HG02884 (cell line): ENCODE measurements around the gene RESF1.
"Not testable (repeated sequence)": the region's sequence is repeated elsewhere in the genome, so short reads cannot be mapped to it uniquely, and the experiment has no call there.

ENCODE experiments used
- ATAC-seq: cut with Tn5 transposase; IDR thresholded peaks from one replicate; pipeline ENCODE4 v1.9.1; 2021; ENCODE audit warnings: mild to moderate bottlenecking, moderate library complexity; ENCODE audit not compliant: unreplicated experiment

RESF1 gene, protein sequence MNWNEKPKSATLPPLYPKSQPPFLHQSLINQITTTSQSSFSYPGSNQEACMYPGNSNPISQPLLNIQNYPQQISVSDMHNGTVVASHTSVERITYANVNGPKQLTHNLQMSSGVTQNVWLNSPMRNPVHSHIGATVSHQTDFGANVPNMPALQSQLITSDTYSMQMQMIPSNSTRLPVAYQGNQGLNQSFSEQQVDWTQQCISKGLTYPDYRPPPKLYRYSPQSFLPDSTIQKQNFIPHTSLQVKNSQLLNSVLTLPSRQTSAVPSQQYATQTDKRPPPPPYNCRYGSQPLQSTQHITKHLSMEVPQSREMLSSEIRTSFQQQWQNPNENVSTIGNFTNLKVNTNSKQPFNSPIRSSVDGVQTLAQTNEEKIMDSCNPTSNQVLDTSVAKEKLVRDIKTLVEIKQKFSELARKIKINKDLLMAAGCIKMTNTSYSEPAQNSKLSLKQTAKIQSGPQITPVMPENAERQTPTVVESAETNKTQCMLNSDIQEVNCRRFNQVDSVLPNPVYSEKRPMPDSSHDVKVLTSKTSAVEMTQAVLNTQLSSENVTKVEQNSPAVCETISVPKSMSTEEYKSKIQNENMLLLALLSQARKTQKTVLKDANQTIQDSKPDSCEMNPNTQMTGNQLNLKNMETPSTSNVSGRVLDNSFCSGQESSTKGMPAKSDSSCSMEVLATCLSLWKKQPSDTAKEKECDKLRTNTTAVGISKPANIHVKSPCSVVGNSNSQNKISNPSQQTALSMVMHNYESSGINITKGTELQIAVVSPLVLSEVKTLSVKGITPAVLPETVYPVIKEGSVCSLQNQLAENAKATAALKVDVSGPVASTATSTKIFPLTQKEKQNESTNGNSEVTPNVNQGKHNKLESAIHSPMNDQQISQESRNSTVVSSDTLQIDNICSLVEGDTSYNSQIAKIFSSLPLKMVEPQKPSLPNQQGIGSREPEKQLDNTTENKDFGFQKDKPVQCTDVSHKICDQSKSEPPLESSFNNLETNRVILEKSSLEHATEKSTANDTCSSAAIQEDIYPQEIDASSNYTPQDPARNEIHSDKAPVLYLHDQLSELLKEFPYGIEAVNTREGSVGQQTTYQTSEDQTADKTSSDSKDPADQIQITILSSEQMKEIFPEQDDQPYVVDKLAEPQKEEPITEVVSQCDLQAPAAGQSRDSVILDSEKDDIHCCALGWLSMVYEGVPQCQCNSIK (N-terminal part only)

DNA sequence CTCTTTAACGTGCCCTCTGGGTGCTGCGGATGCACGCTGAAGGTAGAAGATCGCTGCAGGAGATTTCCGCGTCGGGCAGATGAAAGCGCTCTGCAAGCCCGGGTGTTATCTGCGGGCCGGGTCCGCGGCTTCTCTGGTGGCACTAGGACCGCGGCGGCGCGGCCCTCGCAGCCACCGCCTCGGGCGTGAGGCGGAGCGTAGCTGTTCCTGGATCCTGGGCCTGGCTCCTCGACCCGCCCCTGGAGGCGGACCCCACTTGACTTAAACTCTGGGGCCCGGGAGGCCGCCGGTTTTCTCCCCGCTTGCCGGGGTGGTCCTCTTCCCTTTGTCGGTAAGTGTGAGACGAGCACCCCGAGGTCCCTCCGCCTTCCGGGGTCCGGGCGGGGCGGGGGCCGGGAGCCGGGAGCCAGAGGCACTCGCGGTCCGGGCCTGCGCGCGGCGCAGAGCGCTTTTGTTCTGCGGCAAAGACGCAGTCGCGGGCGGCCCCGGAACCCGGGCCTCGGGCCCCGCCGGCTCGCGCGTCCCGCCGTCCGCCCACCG, at the start of gene RESF1:
Gene RESF1 (plus strand): TSS at position 255 of the 540 bp plus-strand sequence. CDS start 21,541 bp downstream, outside the sequence.
- ATAC-seq = peak; percentile 91

GRCh38 chr12:31914927-31915326, 44.3 kb upstream of the RESF1 start:
- ATAC-seq = no peak

GRCh38 chr12:31915446-31915845, 43.8 kb upstream of the RESF1 start:
- no peak for ATAC-seq

GRCh38 chr12:31922341-31923062, 36.7 kb upstream of the RESF1 start:
- no peak for ATAC-seq

DNA sequence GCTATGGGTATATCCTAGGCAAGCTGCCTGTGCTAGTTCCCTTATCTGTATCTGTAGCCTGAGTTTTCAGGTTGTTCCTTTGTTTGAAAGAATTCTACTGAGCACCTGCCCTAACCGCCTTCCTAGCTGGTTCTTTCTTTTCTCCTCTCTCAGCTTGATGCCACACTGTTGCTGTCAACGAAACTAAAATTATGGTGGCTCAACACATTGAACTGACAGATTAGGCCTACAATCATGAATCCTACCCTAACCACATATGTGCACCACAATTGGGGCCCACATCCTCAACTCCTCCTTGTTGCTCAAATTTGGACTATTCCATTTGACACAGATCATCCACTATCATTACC, 36.2 kb upstream of the RESF1 start:
- no peak for ATAC-seq

DNA sequence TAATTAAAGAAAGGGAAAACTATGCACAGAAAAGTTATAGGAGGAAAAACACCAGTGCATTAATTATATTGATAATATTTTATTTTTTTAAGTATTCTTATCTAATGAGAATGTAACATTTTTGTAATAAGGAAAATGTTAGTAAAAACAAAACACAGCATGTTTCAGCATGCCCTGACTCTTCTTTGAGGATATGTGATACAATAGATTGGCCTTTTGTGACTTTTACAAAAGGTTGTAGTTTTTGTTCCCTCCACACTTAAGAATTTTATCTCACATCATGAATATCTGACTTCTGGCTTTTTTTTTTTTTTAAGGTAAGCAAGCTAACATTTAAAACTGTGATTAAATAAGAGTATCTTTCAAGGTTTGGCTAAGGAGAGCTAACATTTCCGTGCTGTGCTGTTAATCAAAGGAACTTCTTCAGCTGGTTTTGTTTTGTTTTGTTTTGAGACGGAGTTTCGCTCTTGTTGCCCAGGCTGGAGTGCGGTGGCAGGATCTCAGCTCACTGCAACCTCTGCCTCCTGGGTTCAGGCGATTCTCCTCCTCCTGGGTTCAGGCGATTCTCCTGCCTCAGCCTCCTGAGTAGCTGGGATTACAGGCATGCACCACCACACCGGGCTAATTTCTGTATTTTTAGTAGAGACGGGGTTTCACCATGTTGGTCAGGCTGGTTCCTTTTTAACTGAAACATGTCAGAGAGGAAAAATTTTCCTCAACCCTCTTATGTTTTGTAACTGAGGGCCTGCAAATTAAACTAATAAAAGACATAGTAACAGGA, 30.8 kb upstream of the RESF1 start:
- no peak for ATAC-seq

- no peak for ATAC-seq
These were observed 30.1 kb upstream of the RESF1 start for GRCh38 chr12:31929027-31929526.

DNA sequence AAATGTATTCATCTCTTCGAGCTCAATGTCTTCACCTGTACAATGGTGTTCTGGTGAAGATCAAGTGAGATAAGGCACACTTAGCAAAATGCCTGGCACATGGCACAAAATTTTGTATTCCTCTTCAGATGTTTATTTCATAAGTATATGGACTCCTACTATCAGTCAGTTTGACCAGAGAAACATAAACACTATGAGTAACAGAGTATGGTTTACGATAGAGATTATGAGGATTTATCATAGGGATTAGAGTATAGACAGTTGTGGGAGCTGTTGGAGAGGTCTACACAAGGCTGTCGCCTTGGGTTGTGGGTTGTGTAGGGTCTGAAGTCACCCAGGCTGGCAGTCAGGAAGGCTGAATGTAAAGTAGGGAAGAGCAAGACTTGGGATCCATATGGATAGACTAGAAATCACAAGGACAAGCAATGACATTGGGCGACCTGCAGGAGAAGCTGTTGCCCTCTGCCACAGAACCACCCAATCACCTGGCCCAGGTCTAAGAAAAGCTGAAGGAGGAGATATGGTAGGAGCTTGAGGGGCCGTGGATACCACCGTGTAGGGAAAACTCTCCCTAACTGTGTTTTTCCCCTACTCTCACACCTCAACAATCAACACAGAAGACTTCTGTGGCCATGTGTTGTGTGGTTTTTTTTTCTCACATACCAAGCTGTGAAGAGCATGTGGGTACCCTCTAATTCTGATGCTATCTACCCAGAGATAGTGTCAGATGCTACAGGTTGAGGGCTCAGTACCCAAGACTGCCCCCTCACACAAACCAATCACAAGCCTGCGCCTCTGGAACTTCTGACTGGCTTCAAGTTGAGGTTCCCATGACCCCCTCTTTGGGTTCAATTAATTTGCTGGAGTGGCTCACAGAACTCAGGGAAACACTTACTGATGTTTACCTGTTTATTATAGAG, 27.2 kb upstream of the RESF1 start:
- no peak for ATAC-seq

- no peak for ATAC-seq
These were observed 14.9 kb upstream of the RESF1 start for GRCh38 chr12:31944299-31944698.

DNA sequence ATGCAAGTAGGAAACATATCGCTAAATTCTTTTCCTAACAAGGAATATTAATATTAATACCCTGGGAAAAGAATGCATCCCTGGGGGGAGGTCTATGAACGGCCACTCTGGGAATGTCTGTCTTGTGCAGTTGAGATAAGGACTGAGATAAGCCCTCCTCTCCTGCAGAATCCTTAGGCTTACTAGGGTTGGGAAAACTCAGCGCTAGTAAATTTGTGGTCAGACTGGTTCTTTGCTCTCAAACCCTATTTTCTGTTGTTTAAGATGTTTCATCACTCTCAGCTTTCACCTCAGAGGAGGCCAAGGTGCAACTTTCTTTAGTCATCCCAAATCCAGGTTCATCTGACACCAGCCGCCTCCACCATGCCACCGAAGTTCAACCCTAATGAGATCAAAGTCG, 11.2 kb upstream of the RESF1 start:
- no peak for ATAC-seq

- ATAC-seq = not testable (repeated sequence)
These were observed 10.4 kb upstream of the RESF1 start for GRCh38 chr12:31948697-31949359.

- ATAC-seq = no peak
These were observed 9.1 kb upstream of the RESF1 start for GRCh38 chr12:31950088-31950487.

DNA sequence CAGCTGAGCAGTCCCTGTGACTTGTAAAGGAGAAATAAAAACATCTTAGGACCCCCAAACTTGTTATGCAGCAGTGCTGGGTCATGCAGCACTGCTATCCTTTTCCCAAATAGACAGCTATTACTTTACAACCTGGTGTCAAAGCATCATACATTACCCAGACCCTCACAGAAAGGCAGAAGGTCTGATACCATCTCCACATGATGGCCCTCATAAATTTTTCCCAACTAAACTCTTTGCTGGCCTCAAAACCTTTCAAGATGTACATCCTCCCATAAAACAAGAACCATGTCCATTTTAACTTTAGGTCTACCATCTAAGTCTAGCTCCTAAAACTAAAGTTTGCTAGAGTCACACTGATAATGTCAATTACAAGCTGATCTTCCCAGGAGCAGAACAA, 8.7 kb upstream of the RESF1 start:
- no peak for ATAC-seq

DNA sequence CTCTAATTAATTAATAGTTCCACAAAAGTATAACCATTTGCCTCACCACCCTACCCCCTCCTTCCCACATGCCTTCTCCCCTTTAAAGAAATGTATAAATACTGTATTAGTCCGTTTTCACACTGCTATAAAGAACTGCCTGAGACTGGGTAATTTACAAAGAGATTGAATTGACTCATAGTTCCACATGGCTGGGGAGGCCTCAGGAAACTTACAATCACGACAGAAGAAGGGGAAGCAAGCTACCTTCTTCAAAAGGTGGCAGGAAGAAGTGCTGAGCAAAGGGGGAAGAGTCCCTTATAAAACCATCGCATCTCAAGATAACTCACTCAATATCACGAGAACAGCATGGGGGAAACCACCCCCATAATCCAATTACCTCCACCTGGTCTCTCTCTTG, 8.2 kb upstream of the RESF1 start:
- ATAC-seq = peak; percentile 54

DNA sequence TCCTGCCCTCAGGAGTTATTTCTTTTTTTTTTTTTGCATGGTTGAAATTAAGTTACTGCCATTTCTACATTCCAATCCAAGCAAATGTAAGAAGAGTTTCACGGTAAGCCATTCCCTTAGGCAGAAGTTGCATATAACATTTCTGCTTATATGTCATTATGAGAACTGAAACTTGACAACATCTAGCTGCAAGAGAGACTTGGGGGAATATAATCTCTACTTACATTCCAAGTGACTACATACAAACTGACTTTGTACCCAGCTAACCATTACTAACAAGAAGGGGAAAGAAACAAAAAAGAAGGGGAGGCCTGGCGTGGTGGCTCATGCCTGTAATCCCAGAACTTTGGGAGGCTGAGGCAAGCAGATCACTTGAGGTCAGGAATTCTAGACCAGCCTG, 7.3 kb upstream of the RESF1 start:
- no peak for ATAC-seq

DNA sequence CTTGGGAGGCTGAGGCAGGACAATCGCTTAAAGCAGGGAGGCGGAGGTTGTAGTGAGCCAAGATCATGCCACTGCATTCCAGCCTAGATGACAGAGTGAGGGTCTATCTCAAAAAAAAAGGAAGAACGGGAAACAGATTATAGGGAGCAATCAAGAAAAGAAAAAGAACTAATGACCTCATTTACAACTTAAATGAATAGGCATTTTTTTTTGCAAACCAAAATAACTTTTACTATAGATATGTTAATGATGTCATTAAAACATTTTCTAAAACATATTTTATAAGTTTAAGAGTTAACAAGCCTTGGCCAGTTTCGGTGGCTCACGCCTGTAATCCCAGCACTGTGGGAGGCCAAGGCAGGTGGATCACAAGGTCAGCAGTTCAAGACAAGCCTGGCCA, 6.8 kb upstream of the RESF1 start:
- ATAC-seq = no peak

- no peak for ATAC-seq
These were observed 4.0 kb upstream of the RESF1 start for GRCh38 chr12:31954925-31955858.
